ENCODE results near the gene EFNA4.

DNA sequence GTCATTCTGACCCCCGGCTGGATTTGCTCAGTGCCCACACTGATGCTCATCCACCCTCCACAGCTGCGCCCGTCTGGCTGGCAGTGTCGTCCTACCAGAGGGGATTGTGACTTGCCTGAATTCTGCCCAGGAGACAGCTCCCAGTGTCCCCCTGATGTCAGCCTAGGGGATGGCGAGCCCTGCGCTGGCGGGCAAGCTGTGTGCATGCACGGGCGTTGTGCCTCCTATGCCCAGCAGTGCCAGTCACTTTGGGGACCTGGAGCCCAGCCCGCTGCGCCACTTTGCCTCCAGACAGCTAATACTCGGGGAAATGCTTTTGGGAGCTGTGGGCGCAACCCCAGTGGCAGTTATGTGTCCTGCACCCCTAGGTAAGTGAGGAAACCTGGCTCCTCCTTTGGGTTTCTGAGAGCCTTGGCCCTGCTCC lies 5.7 kb upstream of the EFNA4 start:
- peak in 2 of 3 experiments; percentile 39 to 55; a peak in 4 of 6 replicates for TF ChIP-seq CTCF (IDR thresholded peaks at IDR 0.05 in 2 of 3, conservative IDR thresholded peaks at IDR 0.05 in 1 of 3; ENCODE audit: borderline replicate concordance in 1 of 3, insufficient read depth in 1 of 3, low read depth in 2 of 3, low read length in 2 of 3)
- TF ChIP-seq YY1 (IDR thresholded peaks at IDR 0.05; ENCODE audit: extremely low read depth, insufficient replicate concordance, low read depth, low read length), result no peak
- no peak for TF ChIP-seq SRF (IDR thresholded peaks at IDR 0.05; ENCODE audit: low read depth)
- TF ChIP-seq POLR2A (IDR thresholded peaks at IDR 0.05; ENCODE audit: borderline replicate concordance, extremely low read depth, insufficient read depth, insufficient read length), result no peak
- TF ChIP-seq EZH2 (IDR thresholded peaks at IDR 0.05), result no peak
- TF ChIP-seq REST (IDR thresholded peaks at IDR 0.05; ENCODE audit: low read depth), result no peak
- no peak for TF ChIP-seq SIN3A (IDR thresholded peaks at IDR 0.05; ENCODE audit: low read depth)
- TF ChIP-seq TCF7L2 (IDR thresholded peaks at IDR 0.05; ENCODE audit: borderline replicate concordance, extremely low read depth, insufficient read depth, insufficient read length), result no peak
- TF ChIP-seq FOSL1 (IDR thresholded peaks at IDR 0.05; ENCODE audit: low read depth), result no peak
- TF ChIP-seq POLR2AphosphoS5 (IDR thresholded peaks at IDR 0.05; ENCODE audit: low read depth, low read length), result no peak
- no peak for TF ChIP-seq ELF1 (IDR thresholded peaks at IDR 0.05; ENCODE audit: borderline replicate concordance, low read depth)
